HepG2 (cell line): ENCODE data around the gene AK8. TPM values are rescaled to one million over a fixed set of nuclear protein-coding genes. Genes with fewer than 3 reads are reported as not detected.

Experiments
- ATAC-seq: fragments of 200-7000 bp; cut with Tn5 transposase; 3 replicates; pipeline ENCODE4 v1.9.1; 2020; ENCODE audit warnings: mild to moderate bottlenecking, moderate library complexity
- BruUV-seq: library from RNA; stranded (reverse); fragments of 400-500 nt; replicated peaks from 2 replicates; lab custom pipeline; 2021; lab: Mats Ljungman, UMichigan
- CTCF ChIA-PET: fragments of 300-600 bp; formaldehyde crosslinking; extraction: SDS; loops from one replicate; lab custom pipeline; 2021; ENCODE audit warnings: low total read pairs, inconsistent platforms, low intra/inter-chr PET ratio; lab: Yijun Ruan, JAX
- POLR2A ChIA-PET: fragments of 350-600 bp; sonication (Branson Sonifier 250); formaldehyde crosslinking; loops from one replicate; lab custom pipeline; 2020; ENCODE audit warnings: antibody characterized with exemption, inconsistent platforms; lab: Yijun Ruan, JAX
- DNase-seq: peaks from one replicate; pipeline ENCODE4 v3.0.0-alpha.2; 2015; ENCODE audit warnings: low spot score
- FAIRE-seq: peaks from 3 replicates; lab custom pipeline; 2011; peaks lifted over from hg19 to GRCh38; lab: Jason Lieb, UNC
- H2AFZ ChIP-seq: one replicate; pipeline ENCODE4 v1.6.1; 2011; ENCODE audit warnings: low read length, inconsistent platforms
- H3K27ac ChIP-seq: fragments of 300-600 bp; 3 replicates; pipeline ENCODE4 v1.8.0; 2011; ENCODE audit warnings: mixed run types, mild to moderate bottlenecking, mixed read lengths, low read length, inconsistent platforms; ENCODE audit not compliant: insufficient read depth; ENCODE audit errors: extremely low read length
- H3K27me3 ChIP-seq, 2 experiments: fragments of 200-600 bp in 1 of 2; 2 replicates in 1 of 2; 3 replicates in 1 of 2; pipeline versions ENCODE4 v1.6.0 to v1.8.0; 2011; ENCODE audit warnings: low read length in 2 of 2, mild to moderate bottlenecking in 2 of 2, moderate library complexity in 2 of 2, inconsistent platforms in 1 of 2; ENCODE audit not compliant: insufficient read depth in 2 of 2, control insufficient read depth in 1 of 2
- H3K36me3 ChIP-seq, 2 experiments: fragments of 200-600 bp in 1 of 2; replicated peaks in 1 of 2; 2 replicates in 1 of 2; 3 replicates in 1 of 2; pipeline versions ENCODE4 v1.5.1 to v1.8.0; 2011; ENCODE audit warnings: low read length in 2 of 2, inconsistent platforms in 1 of 2; ENCODE audit not compliant: insufficient read depth in 2 of 2, control insufficient read depth in 1 of 2
- H3K4me1 ChIP-seq: 2 replicates; pipeline ENCODE4 v1.5.1; 2012; ENCODE audit warnings: low read length, inconsistent platforms; ENCODE audit not compliant: insufficient read depth
- H3K4me2 ChIP-seq: 2 replicates; pipeline ENCODE4 v1.6.0; 2011; ENCODE audit warnings: low read depth, low read length, inconsistent platforms
- H3K4me3 ChIP-seq, 3 experiments: fragments of 200-600 bp in 1 of 3; sonication (generic), shearing (Covaris generic) in 1 of 3; replicated peaks in 1 of 3; 2 replicates each; pipeline ENCODE4 v1.5.1; 2011 to 2016; ENCODE audit warnings: low read length in 3 of 3, inconsistent platforms in 2 of 3, low read depth in 2 of 3, mild to moderate bottlenecking in 2 of 3, control low read depth in 1 of 3, mixed read lengths in 1 of 3; ENCODE audit not compliant: insufficient read depth in 1 of 3
- H3K79me2 ChIP-seq: one replicate; pipeline ENCODE4 v1.6.1; 2011; ENCODE audit warnings: low read length, inconsistent platforms; ENCODE audit not compliant: insufficient read depth
- H3K9ac ChIP-seq: 2 replicates; pipeline ENCODE4 v1.6.0; 2011; ENCODE audit warnings: mild to moderate bottlenecking, low read depth, low read length, inconsistent platforms; ENCODE audit not compliant: insufficient read depth
- H3K9me3 ChIP-seq: 2 replicates; pipeline ENCODE4 v1.5.1; 2012; ENCODE audit warnings: mild to moderate bottlenecking, low read length
- H4K20me1 ChIP-seq: 2 replicates; pipeline ENCODE4 v1.6.0; 2011; ENCODE audit warnings: inconsistent platforms, mild to moderate bottlenecking, low read length, moderate library complexity; ENCODE audit not compliant: insufficient read depth
- ELF4 ChIP-seq: sonication (generic); formaldehyde crosslinking; IDR thresholded peaks from 2 replicates; pipeline ENCODE4 v1.5.0; 2020; ENCODE audit warnings: missing genetic modification reagents, mild to moderate bottlenecking, moderate library complexity, borderline replicate concordance
- KAT8 ChIP-seq: IDR thresholded peaks from 2 replicates; pipeline ENCODE4 v1.6.1; 2016; ENCODE audit warnings: missing genetic modification reagents, missing compliant biosample characterization
- KLF15 ChIP-seq: sonication (generic); formaldehyde crosslinking; IDR thresholded peaks from 2 replicates; pipeline ENCODE4 v1.8.1; 2023; ENCODE audit warnings: borderline replicate concordance, mild to moderate bottlenecking, inconsistent platforms, missing genetic modification reagents, mixed read lengths
- NKX3-1 ChIP-seq: sonication (generic); formaldehyde crosslinking; IDR thresholded peaks from 2 replicates; pipeline ENCODE4 v1.5.0; 2020; ENCODE audit warnings: missing genetic modification reagents
- RBM22 ChIP-seq: fragments of 200-400 bp; formaldehyde crosslinking; optimal IDR thresholded peaks from 2 replicates; pipeline ENCODE3; 2017; ENCODE audit warnings: mild to moderate bottlenecking, low read length, moderate library complexity
- SETDB1 ChIP-seq: sonication (generic); formaldehyde crosslinking; IDR thresholded peaks from 2 replicates; pipeline ENCODE4 v1.5.1; 2020; ENCODE audit warnings: missing genetic modification reagents, mild to moderate bottlenecking, borderline replicate concordance
- TCF12 ChIP-seq, 2 experiments: fragments of 450-650 bp in 1 of 2; sonication (generic) in 1 of 2; formaldehyde crosslinking in 1 of 2; IDR thresholded peaks; 2 replicates each; pipeline versions ENCODE4 v1.6.1 to v1.8.0; 2017 to 2022; ENCODE audit warnings: antibody characterized with exemption in 1 of 2, mild to moderate bottlenecking in 1 of 2, missing genetic modification reagents in 1 of 2, moderate library complexity in 1 of 2
- THAP9 ChIP-seq: sonication (generic); formaldehyde crosslinking; IDR thresholded peaks from 2 replicates; pipeline ENCODE4; 2020; ENCODE audit warnings: missing genetic modification reagents, mild to moderate bottlenecking, borderline replicate concordance
- TRAFD1 ChIP-seq: sonication (generic); formaldehyde crosslinking; IDR thresholded peaks from 2 replicates; pipeline ENCODE4 v1.5.1; 2020; ENCODE audit warnings: missing genetic modification reagents, mild to moderate bottlenecking, borderline replicate concordance
- ZFP1 ChIP-seq: IDR thresholded peaks from 2 replicates; pipeline ENCODE4 v1.6.1; 2016
- ZNF383 ChIP-seq: sonication (generic); formaldehyde crosslinking; IDR thresholded peaks from 2 replicates; pipeline ENCODE4 v1.4.0; 2020; ENCODE audit warnings: missing genetic modification reagents, mild to moderate bottlenecking, borderline replicate concordance
- WGBS: methylation state at CpG from one replicate; pipeline ENCODE4 v1.1.6; 2017; ENCODE audit warnings: low lambda C conversion rate; 5-methylcytosine and 5-hydroxymethylcytosine counted together
- in situ Hi-C: cut with HindIII; loops from 2 replicates; pipeline ENCODE4 v1.10.0; 2017; ENCODE audit warnings: low pct_unique_long_range_greater_than_20kb; ENCODE audit not compliant: extremely low pct_ligation_motif_present
- intact Hi-C: fragments of 100-400 bp; cut with micrococcal nuclease; formaldehyde crosslinking; loops from one replicate; pipeline ENCODE4 v1.10.0; 2022; ENCODE audit not compliant: unreplicated experiment
- polyA plus RNA-seq, 8 experiments: library from polyadenylated mRNA; depleted of rRNA in 3 of 8; stranded (reverse) in 7 of 8; unstranded in 1 of 8; fragments of >200 nt; fragmentation: Illumina TruSeq in 4 of 8; extraction: Trizol in 4 of 8; gene quantifications; 2 replicates each; pipeline versions ENCODE4 v1.2.1 to v1.2.3, GENCODE V29; 2011 to 2016; ENCODE audit warnings: low read depth in 4 of 8, missing spikeins in 1 of 8, mixed read lengths in 1 of 8; ENCODE audit not compliant: insufficient read depth in 1 of 8
- total RNA-seq, 5 experiments: library from RNA; depleted of rRNA; stranded (reverse); fragments of >200 nt; fragmentation: Illumina TruSeq; extraction: Trizol; gene quantifications; 2 replicates each; pipeline ENCODE4 v1.2.3, GENCODE V29; 2016; ENCODE audit warnings: low read depth in 1 of 5

The AK8 gene
- total and polyA plus RNA-seq, 2 of the 13 experiments (the other 11 are each of a cell fraction or from before 2014, with no cell fraction given): 0.11 TPM; not detected in 1

- POLR2A ChIA-PET: interaction anchor here (0.8 kb wide), 1 partner anchor 28 kb away, joined by 3 read pairs; no protein-coding TSS in a partner anchor
- Histone ChIP-seq H3K27me3 (no peaks in the 10 kb centered on the region; a peak in 1 of 5 replicates), H3K4me3 (no peak overlapping the region), H2AFZ (no peak overlapping the region), H3K4me2 (peak overlapping the region; percentile 46), H3K79me2 (no peaks in the 10 kb centered on the region), H3K9ac (no peak overlapping the region), H3K27ac (no peak overlapping the region), H4K20me1 (no peaks in the 10 kb centered on the region), H3K9me3 (no peaks in the 10 kb centered on the region), H3K4me1 (peaks cover 22% of the 10 kb centered on the region), H3K36me3 (no peaks in the 10 kb centered on the region)
- FAIRE-seq (no peak), ATAC-seq (peak; percentile 26; the same call in 2 of the 3 replicates), DNase-seq (no peak)
- BruUV-seq: no TSS peak
- in situ Hi-C loops: no loop called here
- CTCF ChIA-PET: no interaction called here
- 32% methylated on average over 11 of the region's 12 CpGs for WGBS
- no peak for TF ChIP-seq NKX3-1 (CRISPR knock-in tag)
- intact Hi-C loops: no loop called here
Observed at GRCh38 chr9:132849185-132849706, 28.8 kb downstream of the AK8 start.

GRCh38 chr9:132846918-132847515, 31.1 kb downstream of the AK8 start:
- DNase-seq (no peak), ATAC-seq (no peak), FAIRE-seq (no peak)
- H3K79me2 ChIP-seq: no peaks in the 10 kb centered on the region
- intact Hi-C loops (no loop called here), in situ Hi-C loops (no loop called here)
- no peak overlapping the region for H2AFZ ChIP-seq
- no peaks in the 10 kb centered on the region for H3K9me3 ChIP-seq
- no peaks in the 10 kb centered on the region for H4K20me1 ChIP-seq
- CTCF ChIA-PET: no interaction called here
- H3K4me2 ChIP-seq: no peak overlapping the region
- no peak overlapping the region for H3K27ac ChIP-seq
- H3K4me3 ChIP-seq: no peak overlapping the region
- peaks cover 22% of the 10 kb centered on the region for H3K4me1 ChIP-seq
- no peaks in the 10 kb centered on the region; a peak in 1 of 5 replicates for H3K27me3 ChIP-seq
- no peak overlapping the region for H3K9ac ChIP-seq
- POLR2A ChIA-PET: no interaction called here
- H3K36me3 ChIP-seq: no peaks in the 10 kb centered on the region
- 64% methylated on average over 13 of the region's 15 CpGs for WGBS
- BruUV-seq: no TSS peak
- TF ChIP-seq ZFP1 (CRISPR knock-in tag) (no peak), TRAFD1 (CRISPR knock-in tag) (no peak), KLF15 (CRISPR knock-in tag) (no peak), RBM22 (no peak), KAT8 (no peak), ZNF383 (CRISPR knock-in tag) (no peak), TCF12 (IDR thresholded peaks at IDR 0.05) (no peak), TCF12 (CRISPR knock-in tag; IDR thresholded peaks at IDR 0.05) (no peak), SETDB1 (CRISPR knock-in tag) (no peak), ELF4 (CRISPR knock-in tag) (no peak), THAP9 (CRISPR knock-in tag) (no peak)
